HG03354 (cell line): ENCODE measurements around the gene WDR87.
A peak's percentile ranks its signal among the peaks of the same experiment; 100 is the strongest.

Experiments used
- ATAC-seq: cut with Tn5 transposase; IDR thresholded peaks from one replicate; pipeline ENCODE4 v1.9.1; 2021; ENCODE audit warnings: mild to moderate bottlenecking; ENCODE audit not compliant: unreplicated experiment, poor library complexity, severe bottlenecking

Gene WDR87

GRCh38 chr19:37905946-37906868 lies at the start of gene WDR87:
Gene WDR87, minus strand, starts transcription at chr19:37906594. Its CDS starts 8,355 bp downstream, at chr19:37898239.
- ATAC-seq: peak; percentile 22

DNA sequence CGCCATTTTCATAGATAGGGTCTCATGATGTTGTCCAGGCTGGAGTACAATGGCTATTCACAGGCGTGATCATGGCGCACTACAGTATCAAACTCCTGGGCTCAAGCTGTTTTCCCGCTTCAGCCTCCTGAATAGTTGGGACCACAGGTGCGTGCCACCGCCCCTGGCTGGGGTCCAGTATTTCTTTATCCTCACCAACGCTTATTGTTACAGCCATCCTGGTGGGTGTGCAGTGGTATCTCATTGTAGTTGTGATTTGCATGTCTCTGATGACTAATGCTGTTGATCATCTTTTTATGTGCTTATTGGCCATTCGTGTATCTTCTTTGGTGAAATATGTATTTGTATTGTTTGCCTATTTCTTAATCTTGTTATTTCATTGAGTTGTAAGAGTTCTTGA lies 49.6 kb upstream of the WDR87 start:
- ATAC-seq: no peak

DNA sequence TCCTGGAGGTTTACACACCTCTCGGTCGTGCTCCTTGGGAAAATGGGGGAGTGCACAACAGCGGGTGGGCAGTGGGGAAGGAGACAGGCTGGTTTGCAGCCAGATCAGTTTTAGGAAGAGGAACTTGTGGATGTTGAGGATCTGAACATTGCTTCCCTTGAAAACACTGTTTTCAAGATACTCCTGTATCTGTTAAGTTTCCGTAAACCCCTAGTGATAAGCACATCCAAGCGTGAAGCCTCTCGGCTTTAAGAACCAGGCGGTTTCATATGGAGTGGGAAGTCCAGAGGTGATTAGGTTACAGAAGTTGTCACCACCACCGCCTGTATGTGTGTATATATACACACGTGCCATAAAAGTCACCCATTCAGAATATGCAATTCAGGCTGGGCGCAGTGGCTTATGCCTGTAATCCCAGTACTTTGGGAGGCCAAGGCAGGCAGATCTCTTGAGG lies 48.1 kb upstream of the WDR87 start:
- no peak for ATAC-seq

GRCh38 chr19:37953918-37954303 lies 47.5 kb upstream of the WDR87 start:
- ATAC-seq: no peak

- no peak for ATAC-seq
Measured at GRCh38 chr19:37953171-37953917, 47.0 kb upstream of the WDR87 start.

DNA sequence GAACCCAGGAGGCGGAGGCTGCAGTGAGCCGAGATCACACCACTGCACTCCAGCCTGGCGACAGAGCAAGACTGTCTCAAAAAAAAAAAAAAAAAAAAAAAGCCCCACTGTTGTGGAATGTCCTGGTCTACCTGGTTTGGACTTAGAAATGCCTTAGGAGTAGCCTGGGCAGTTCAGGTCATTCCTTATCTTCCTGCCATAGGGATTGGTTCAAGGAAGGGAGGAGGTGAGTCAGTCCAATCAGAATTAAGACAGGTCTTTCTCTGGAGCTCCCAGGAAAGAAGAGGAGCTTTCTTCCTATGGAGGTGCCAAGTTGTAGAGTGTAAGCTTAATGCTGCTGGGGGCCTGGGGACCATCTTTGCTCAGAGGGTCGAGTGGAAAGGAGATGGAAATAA lies 45.4 kb upstream of the WDR87 start:
- no peak for ATAC-seq

- no peak for ATAC-seq
Measured at GRCh38 chr19:37950471-37951175, 44.2 kb upstream of the WDR87 start.

DNA sequence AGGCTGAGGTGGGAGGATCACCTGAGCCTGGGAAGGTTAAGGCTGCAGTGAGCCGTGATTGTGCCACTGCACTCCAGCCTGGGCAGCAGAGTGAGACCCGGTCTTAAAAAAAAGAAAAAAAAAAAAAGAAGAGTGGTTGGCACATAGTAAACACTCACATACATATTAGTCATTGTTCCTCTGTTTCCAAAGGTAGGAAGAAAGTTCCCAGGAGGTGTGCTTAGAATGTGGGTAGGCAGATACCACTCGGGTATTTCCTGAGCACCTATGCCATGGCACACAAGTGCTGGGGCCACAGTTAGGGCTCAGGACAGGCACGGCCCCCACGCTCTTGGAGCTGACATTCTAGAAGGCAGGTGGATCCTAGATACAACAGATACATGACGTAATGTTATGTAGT lies 42.0 kb upstream of the WDR87 start:
- no peak for ATAC-seq

DNA sequence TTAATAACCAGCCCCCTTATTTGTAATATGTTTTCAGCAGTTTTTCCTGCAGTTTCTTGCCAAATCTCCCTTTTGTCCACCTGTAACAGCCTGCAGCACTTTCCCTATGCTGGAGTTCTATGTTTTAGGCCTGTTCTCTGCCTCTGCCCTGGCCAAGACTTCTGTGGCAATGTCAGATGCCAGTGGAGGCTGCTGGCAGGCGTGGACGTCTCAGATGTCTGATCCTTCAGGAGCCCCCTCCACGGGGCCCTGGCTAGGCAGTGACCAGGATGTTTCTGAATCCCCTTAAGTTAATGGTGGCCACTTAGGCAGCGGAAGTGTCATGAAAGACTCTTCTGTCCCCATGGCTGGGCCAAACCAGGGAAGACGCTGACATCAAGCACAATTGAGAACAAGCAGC lies 41.4 kb upstream of the WDR87 start:
- no peak for ATAC-seq

GRCh38 chr19:37946132-37946531 lies 39.7 kb upstream of the WDR87 start:
- ATAC-seq: no peak

DNA sequence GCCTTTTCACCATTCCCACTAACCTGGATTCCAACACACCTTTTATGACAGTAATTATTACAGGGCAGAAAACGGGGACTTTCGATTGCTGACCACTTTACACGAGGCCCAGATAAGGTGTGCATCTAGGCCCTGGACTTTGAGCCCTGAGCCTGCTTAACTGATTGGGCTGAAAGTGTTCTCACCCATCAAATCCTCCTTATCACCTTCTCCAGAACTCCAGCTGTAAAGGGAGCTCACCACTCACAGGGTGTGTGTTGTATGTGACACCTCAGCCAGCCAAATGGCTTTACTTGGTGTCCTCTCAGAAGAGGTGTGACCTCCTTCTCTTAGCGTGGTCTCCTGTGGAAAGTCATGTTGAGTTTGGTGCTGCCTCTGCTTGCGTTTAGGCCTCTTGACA lies 37.1 kb upstream of the WDR87 start:
- ATAC-seq: no peak

GRCh38 chr19:37942516-37942902 lies 36.1 kb upstream of the WDR87 start:
- no peak for ATAC-seq

DNA sequence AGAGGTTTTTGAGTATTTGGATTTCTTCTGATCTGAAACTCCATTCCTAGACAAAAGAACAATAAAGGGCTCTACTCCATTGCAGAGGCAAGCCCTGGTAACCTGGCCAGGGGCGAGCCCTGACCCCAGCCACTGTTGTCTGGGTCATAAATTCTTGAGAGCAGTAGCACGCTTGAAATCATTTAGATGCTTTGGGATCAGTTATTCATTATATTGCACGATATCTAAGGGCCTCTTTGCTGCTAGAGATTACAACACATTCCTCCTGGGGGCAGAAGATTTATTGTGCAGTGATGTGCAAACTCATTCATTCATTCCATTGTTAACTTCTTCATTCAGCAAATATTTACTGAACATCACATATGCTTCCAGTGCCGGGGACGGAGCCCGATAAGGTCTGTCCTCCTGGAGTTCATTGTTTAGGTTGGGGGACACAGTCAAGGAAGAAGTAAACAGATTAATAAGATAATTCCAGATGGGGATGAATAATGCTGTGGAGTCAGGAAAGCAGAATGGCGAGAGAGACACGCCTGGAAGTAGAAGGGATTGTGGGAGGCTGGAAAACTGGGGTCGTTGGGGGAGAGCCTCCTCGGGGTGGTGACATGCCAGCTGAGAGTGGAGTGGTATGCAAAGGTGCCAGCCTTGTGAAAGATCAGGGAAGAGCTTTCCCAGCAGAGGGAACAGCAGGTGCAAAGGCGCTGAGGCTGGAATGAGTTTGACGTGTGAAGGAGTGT lies 35.6 kb upstream of the WDR87 start:
- no peak for ATAC-seq

DNA sequence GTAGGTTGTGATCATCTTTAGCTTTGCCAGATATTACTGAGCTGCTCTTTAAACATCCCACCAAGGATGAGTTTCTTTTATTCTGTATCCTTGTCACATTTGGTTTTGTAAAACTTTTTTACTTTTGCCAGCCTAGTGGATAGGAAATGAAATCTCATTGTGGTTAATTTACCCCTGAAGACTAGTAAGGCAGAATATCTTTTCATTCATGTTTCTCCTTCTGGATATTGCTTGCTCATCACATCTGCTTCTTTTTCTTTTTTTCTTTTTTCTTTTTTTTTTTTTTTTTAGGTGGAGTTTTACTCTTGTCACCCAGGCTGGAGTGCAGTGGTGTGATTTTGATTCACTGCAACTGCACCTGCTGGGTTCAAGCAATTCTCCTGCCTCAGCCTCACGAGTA lies 32.0 kb upstream of the WDR87 start:
- ATAC-seq: no peak

DNA sequence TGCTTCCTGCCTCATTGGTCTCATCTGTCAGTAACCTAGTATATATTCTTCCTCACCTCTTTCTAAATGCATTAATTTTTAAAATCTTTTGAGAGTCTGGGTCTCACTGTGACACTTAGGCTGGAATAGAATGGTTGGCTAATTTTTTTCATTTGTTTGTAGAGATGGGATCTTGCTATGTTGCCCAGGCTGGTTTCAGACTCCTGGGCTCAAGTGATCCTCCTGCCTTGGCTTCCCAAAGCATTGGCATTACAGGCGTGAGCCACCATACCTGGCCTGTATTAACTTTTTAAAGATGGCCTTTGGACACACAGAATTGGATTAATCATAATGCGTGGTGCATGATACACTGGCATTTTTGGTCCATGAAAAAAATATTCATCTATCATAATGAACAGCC lies 30.5 kb upstream of the WDR87 start:
- ATAC-seq: no peak

GRCh38 chr19:37936166-37936565 lies 29.8 kb upstream of the WDR87 start:
- no peak for ATAC-seq

GRCh38 chr19:37935341-37935740 lies 28.9 kb upstream of the WDR87 start:
- ATAC-seq: no peak

- no peak for ATAC-seq
Measured at GRCh38 chr19:37933937-37934358, 27.6 kb upstream of the WDR87 start.

GRCh38 chr19:37932985-37933936 lies 26.9 kb upstream of the WDR87 start:
- no peak for ATAC-seq
